Heart left ventricle (tissue), 13 donors: ENCODE measurements around the gene VPS13C.

Source experiments
- CTCF ChIP-seq, 12 donors: fragments of 200-600 bp; sonication (generic) in 4 of 12; IDR thresholded peaks; one replicate each; pipeline versions ENCODE4 v1.5.0 to v1.8.0; 2018 to 2022; ENCODE audit warnings: antibody characterized with exemption in 12 of 12, mild to moderate bottlenecking in 5 of 12
- POLR2A ChIP-seq, 2 donors: fragments of 450-650 bp; IDR thresholded peaks; one replicate each; pipeline ENCODE4 v1.6.1; 2017; ENCODE audit warnings: antibody characterized with exemption in 2 of 2, mild to moderate bottlenecking in 2 of 2, moderate library complexity in 2 of 2
- donor health status: ischemic (EF 13 %, LVEDD 7.1; RV severe dilation, severe dysfunction).
- donor health status: DM: no; HTN: yes; CAD: no.
- donor health status: DM: no; HTN: no; CAD: no.
- donor health status: ischemic (EF 25% LVEDD 6.9; RV normal size, moderate dysfunction).
- donor health status: ischemic (EF 25% LVEDD 5.7; RV mildly dilated, moderate dysfunction).
- donor health status: ischemic (EF 35%, LVEDD 5.7; RV mildly dilated, moderate dysfunction).
- donor health status: nonischemic (EF 11% LVEDD 7.7; RV severe dilation, severe dysfunction).
- donor health status: DM: yes; HTN: yes; CAD: no.
- donor health status: PGD.
- donor health status: ischemic (EF 29% LVEDD 5.4; RV normal size, mild dysfunction).
- donor health status: nonischemic (EF 23%, LVEDD 6.1; RV moderate dilation, normal function).

GRCh38 chr15:61861962-61862361 is 198.3 kb downstream of the VPS13C start:
- TF ChIP-seq CTCF (IDR thresholded peaks at IDR 0.05) (no peak), POLR2A (IDR thresholded peaks at IDR 0.05) (no peak)
